AG09319 (cell line): ENCODE data around the gene ACTL8.

Experiments used
- DNase-seq: peaks from one replicate; pipeline ENCODE4 v3.0.0-alpha.2; 2010; ENCODE audit warnings: low read depth; ENCODE audit errors: extremely low read depth
- CTCF ChIP-seq: IDR thresholded peaks from 2 replicates; pipeline ENCODE4 v1.5.1; 2011; ENCODE audit warnings: low read depth, mild to moderate bottlenecking, inconsistent platforms, low read length, moderate library complexity

ACTL8 gene

GRCh38 chr1:17755120-17755519 is at the start of gene ACTL8:
Gene ACTL8 (plus strand): TSS chr1:17755333. CDS start chr1:17823009, 67,676 bp downstream.
- peak; percentile 11 for TF ChIP-seq CTCF
- DNase-seq: no peak

GRCh38 chr1:17706445-17706844 is 48.7 kb upstream of the ACTL8 start:
- no peak for TF ChIP-seq CTCF
- DNase-seq: no peak

- no peak for DNase-seq
- no peak for TF ChIP-seq CTCF
These were observed 45.2 kb upstream of the ACTL8 start for GRCh38 chr1:17709981-17710380.

- TF ChIP-seq CTCF: no peak
- no peak for DNase-seq
These were observed 44.1 kb upstream of the ACTL8 start for GRCh38 chr1:17710889-17711576.

GRCh38 chr1:17711577-17711910 is 43.6 kb upstream of the ACTL8 start:
- no peak for DNase-seq
- TF ChIP-seq CTCF: no peak

GRCh38 chr1:17711941-17712340 is 43.2 kb upstream of the ACTL8 start:
- DNase-seq: no peak
- no peak for TF ChIP-seq CTCF

GRCh38 chr1:17713993-17714392 is 41.1 kb upstream of the ACTL8 start:
- no peak for TF ChIP-seq CTCF
- no peak for DNase-seq
